Activated CD8-positive, alpha-beta memory T cell treated with anti-CD3 and anti-CD28 coated beads for 24 hours (primary cell): ENCODE results near the gene SRPRB.
A peak's percentile ranks its signal among the peaks of the same experiment; 100 is the strongest.

Experiments
- DNase-seq: peaks from one replicate; pipeline ENCODE4 v3.0.0-alpha.2; 2020

Gene SRPRB

GRCh38 chr3:133828576-133829309 lies 23.1 kb downstream of the SRPRB start:
- peak; percentile 47 for DNase-seq

GRCh38 chr3:133829310-133829707 lies 23.7 kb downstream of the SRPRB start:
- DNase-seq = peak; percentile 44

- DNase-seq = peak; percentile 45
Observed at GRCh38 chr3:133830071-133830470, 24.5 kb downstream of the SRPRB start.

- DNase-seq = no peak
Observed at GRCh38 chr3:133831966-133832801, 26.6 kb downstream of the SRPRB start.

GRCh38 chr3:133832802-133833144 lies 27.2 kb downstream of the SRPRB start:
- DNase-seq = no peak

GRCh38 chr3:133833267-133833666 lies 27.7 kb downstream of the SRPRB start:
- DNase-seq = no peak

- DNase-seq = no peak
Observed at GRCh38 chr3:133833880-133834620, 28.4 kb downstream of the SRPRB start.

GRCh38 chr3:133834621-133835417 lies 29.2 kb downstream of the SRPRB start:
- peak; percentile 37 for DNase-seq

- DNase-seq = no peak
Observed at GRCh38 chr3:133835418-133835743, 29.8 kb downstream of the SRPRB start.

GRCh38 chr3:133835961-133836360 lies 30.3 kb downstream of the SRPRB start:
- peak; percentile 26 for DNase-seq

GRCh38 chr3:133836497-133837158 lies 31.0 kb downstream of the SRPRB start:
- peak; percentile 33 for DNase-seq

- DNase-seq = peak; percentile 43
Observed at GRCh38 chr3:133837487-133838295, 32.1 kb downstream of the SRPRB start.

- no peak for DNase-seq
Observed at GRCh38 chr3:133838296-133838789, 32.7 kb downstream of the SRPRB start.

GRCh38 chr3:133838916-133839800 lies 33.5 kb downstream of the SRPRB start:
- no peak for DNase-seq

GRCh38 chr3:133840055-133840737 lies 34.6 kb downstream of the SRPRB start:
- no peak for DNase-seq

- DNase-seq = no peak
Observed at GRCh38 chr3:133840767-133841166, 35.2 kb downstream of the SRPRB start.

GRCh38 chr3:133841196-133841595 lies 35.6 kb downstream of the SRPRB start:
- DNase-seq = no peak

- DNase-seq = no peak
Observed at GRCh38 chr3:133842158-133842557, 36.5 kb downstream of the SRPRB start.

GRCh38 chr3:133843634-133844033 lies 38.0 kb downstream of the SRPRB start:
- no peak for DNase-seq

- DNase-seq = no peak
Observed at GRCh38 chr3:133845127-133845526, 39.5 kb downstream of the SRPRB start.
